Vagina (tissue), 2 donors: ENCODE data around the gene ABLIM1.
A peak's percentile ranks its signal among the peaks of the same experiment; 100 is the strongest.

Experiments used
- POLR2A ChIP-seq, 2 donors: fragments of 450-650 bp; IDR thresholded peaks; one replicate each; pipeline ENCODE4 v1.6.1; 2017; ENCODE audit warnings: antibody characterized with exemption in 2 of 2, mild to moderate bottlenecking in 2 of 2, moderate library complexity in 2 of 2
- POLR2AphosphoS5 ChIP-seq, 2 donors: sonication (generic); formaldehyde crosslinking; IDR thresholded peaks; one replicate each; pipeline ENCODE4 v1.9.0; 2017; ENCODE audit warnings: antibody characterized with exemption in 2 of 2, mild to moderate bottlenecking in 2 of 2, low read depth in 1 of 2; ENCODE audit not compliant: insufficient read depth in 1 of 2

DNA sequence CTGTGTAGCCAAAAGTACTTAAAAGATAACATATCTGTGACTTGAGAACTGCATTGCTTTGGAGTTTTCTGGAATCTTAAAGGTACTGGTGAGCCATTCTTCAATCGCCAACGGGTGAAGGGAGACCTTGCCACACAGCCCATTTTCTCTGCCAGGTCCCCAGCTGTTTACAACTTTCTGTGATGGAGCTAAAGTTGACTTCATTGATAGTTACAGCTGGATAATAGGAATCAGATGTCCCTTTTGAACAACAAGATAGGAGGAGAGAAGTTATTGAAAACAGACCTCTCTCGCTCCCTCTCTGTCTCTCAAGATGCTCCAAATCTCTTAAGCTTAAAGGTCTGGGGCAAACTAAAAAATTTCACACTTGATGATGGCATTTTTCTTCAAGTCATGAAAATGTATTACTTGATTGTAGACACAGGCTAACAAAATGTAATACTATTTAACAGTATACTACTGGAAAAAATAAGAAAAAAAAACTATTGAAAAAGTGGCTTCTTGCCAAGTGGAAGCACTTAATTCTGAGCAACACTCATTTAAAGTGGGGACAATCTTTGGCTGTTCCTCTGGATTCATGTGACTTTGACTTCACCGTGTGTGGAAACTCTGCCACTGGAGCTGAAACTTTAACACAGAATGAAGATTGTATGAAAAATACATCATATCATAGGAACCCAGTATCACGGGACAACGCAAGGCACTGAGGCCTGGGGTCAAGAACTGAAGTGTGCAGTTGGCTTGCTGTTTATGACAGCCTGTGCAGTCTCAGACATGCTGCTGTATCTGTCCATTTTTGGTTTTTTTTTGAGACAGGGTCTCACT, 175.4 kb downstream of the ABLIM1 start:
- TF ChIP-seq POLR2AphosphoS5 (IDR thresholded peaks at IDR 0.05; ENCODE audit: insufficient read depth in 1 of 2, low read depth in 1 of 2) (peak in 1 of 2 donors; percentile 9), POLR2A (IDR thresholded peaks at IDR 0.05) (no peak)
